Smooth muscle cell (in vitro differentiated cells): ENCODE results near the gene FCRLB. TPM values are rescaled to one million over a fixed set of nuclear protein-coding genes. Genes with fewer than 3 reads are reported as not detected.

Source experiments
- DNase-seq: peaks from one replicate; lab custom pipeline; 2025; ENCODE audit not compliant: unreplicated experiment; lab: John Stamatoyannopoulos, UW
- H2AFZ ChIP-seq: fragments of 200-600 bp; sonication (generic); 2 replicates; pipeline ENCODE4 v1.6.0; 2016; ENCODE audit warnings: antibody characterized with exemption, low read depth, mild to moderate bottlenecking
- H3F3A ChIP-seq: fragments of 200-600 bp; sonication (generic); 2 replicates; pipeline ENCODE4 v1.6.0; 2017; ENCODE audit warnings: antibody characterized with exemption, low read depth
- H3K27ac ChIP-seq: fragments of 200-600 bp; sonication (generic); 2 replicates; pipeline ENCODE4 v1.5.1; 2016; ENCODE audit warnings: low read depth, mild to moderate bottlenecking
- H3K27me3 ChIP-seq: fragments of 200-600 bp; sonication (generic); 2 replicates; pipeline ENCODE4 v1.6.1; 2016; ENCODE audit warnings: low read depth, mild to moderate bottlenecking
- H3K36me3 ChIP-seq: fragments of 200-600 bp; sonication (generic); 2 replicates; pipeline ENCODE4 v1.5.1; 2016; ENCODE audit warnings: low read depth
- H3K4me1 ChIP-seq: fragments of 200-600 bp; sonication (generic); 2 replicates; pipeline ENCODE4 v1.5.1; 2016; ENCODE audit warnings: low read depth
- H3K4me2 ChIP-seq: fragments of 200-600 bp; sonication (generic); 2 replicates; pipeline ENCODE4 v1.6.0; 2016; ENCODE audit warnings: mild to moderate bottlenecking
- H3K4me3 ChIP-seq: fragments of 200-600 bp; sonication (generic); 2 replicates; pipeline ENCODE4 v1.5.1; 2016; ENCODE audit warnings: mild to moderate bottlenecking
- H3K79me2 ChIP-seq: fragments of 200-600 bp; sonication (generic); 2 replicates; pipeline ENCODE4 v1.6.0; 2016; ENCODE audit warnings: low read depth, mild to moderate bottlenecking
- H3K9ac ChIP-seq: fragments of 200-600 bp; sonication (generic); 2 replicates; pipeline ENCODE4 v1.6.0; 2016; ENCODE audit warnings: low read depth
- H3K9me3 ChIP-seq: fragments of 200-600 bp; sonication (generic); replicated peaks from 2 replicates; pipeline ENCODE4 v1.5.1; 2016; ENCODE audit warnings: low read depth
- H4K20me1 ChIP-seq: fragments of 200-600 bp; sonication (generic); 2 replicates; pipeline ENCODE4 v1.6.0; 2016; ENCODE audit warnings: low read depth
- WGBS: methylation state at CpG from one replicate; pipeline ENCODE4 v1.1.7; 2016; ENCODE audit warnings: low lambda C conversion rate; 5-methylcytosine and 5-hydroxymethylcytosine counted together
- polyA plus RNA-seq: library from polyadenylated mRNA; unstranded; fragments of >200 nt; fragmentation: Nextera tagmentation; extraction: Ambion mirVana; gene quantifications from 2 replicates; pipeline ENCODE4 v1.2.1, GENCODE V29; 2016
- total RNA-seq: library from RNA; depleted of rRNA; stranded (reverse); fragments of >200 nt; gene quantifications from 2 replicates; pipeline ENCODE4 v1.2.3, GENCODE V29; 2014
- TF ChIP-seq, protein P1 (sequence below): fragments of 200-600 bp; sonication (generic); IDR thresholded peaks from 2 replicates; pipeline ENCODE4 v1.5.1; 2017; ENCODE audit warnings: borderline replicate concordance, mild to moderate bottlenecking, antibody characterized with exemption; ENCODE audit not compliant: insufficient read depth, poor library complexity, severe bottlenecking

Gene FCRLB
- total and polyA plus RNA-seq, 2 experiments from 2014 or later: 0.50 to 0.99 TPM

DNA sequence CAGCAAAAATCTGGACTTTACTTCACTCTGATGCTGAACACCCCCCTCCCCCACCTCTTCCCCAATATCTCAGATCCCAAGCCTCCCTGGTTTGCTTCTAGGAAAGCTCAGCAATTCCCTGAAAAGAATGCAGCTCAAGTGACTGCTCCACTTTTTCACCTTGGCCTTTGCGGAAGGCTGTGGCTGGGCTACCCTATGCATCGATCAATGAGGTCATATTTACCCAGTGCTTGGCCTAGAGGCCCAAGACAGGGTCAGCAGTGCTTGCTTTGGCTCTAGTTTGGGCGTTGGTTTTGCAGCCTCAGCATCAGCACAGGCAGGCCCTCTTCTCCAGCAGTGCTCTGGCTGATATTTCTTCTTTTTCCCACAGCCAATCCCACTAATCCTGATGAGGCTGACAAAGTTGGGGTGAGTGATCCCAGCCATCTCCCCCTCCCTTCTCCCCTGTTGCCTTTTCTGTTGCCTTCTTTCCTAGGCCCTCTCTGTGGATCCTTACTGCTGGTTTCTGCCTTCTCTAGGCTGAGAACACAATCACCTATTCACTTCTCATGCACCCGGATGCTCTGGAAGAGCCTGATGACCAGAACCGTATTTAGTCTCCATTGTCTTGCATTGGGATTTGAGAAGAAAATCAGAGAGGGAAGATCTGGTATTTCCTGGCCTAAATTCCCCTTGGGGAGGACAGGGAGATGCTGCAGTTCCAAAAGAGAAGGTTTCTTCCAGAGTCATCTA is 44.2 kb upstream of the FCRLB start:
- TF ChIP-seq, protein P1, sequence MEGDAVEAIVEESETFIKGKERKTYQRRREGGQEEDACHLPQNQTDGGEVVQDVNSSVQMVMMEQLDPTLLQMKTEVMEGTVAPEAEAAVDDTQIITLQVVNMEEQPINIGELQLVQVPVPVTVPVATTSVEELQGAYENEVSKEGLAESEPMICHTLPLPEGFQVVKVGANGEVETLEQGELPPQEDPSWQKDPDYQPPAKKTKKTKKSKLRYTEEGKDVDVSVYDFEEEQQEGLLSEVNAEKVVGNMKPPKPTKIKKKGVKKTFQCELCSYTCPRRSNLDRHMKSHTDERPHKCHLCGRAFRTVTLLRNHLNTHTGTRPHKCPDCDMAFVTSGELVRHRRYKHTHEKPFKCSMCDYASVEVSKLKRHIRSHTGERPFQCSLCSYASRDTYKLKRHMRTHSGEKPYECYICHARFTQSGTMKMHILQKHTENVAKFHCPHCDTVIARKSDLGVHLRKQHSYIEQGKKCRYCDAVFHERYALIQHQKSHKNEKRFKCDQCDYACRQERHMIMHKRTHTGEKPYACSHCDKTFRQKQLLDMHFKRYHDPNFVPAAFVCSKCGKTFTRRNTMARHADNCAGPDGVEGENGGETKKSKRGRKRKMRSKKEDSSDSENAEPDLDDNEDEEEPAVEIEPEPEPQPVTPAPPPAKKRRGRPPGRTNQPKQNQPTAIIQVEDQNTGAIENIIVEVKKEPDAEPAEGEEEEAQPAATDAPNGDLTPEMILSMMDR: no peak
- no peaks in the 10 kb centered on the region for H4K20me1 ChIP-seq
- H3K27ac ChIP-seq: no peak overlapping the region
- H3K79me2 ChIP-seq: no peaks in the 10 kb centered on the region
- H3K4me1 ChIP-seq: no peaks in the 10 kb centered on the region
- WGBS: 93% methylated on average over 5 of the region's 5 CpGs
- no peak for DNase-seq
- peaks cover 17% of the 10 kb centered on the region for H3K27me3 ChIP-seq
- H2AFZ ChIP-seq: no peak overlapping the region
- no peaks in the 10 kb centered on the region for H3K9me3 ChIP-seq
- no peak overlapping the region for H3K9ac ChIP-seq
- no peaks in the 10 kb centered on the region for H3F3A ChIP-seq
- H3K36me3 ChIP-seq: no peaks in the 10 kb centered on the region
- H3K4me3 ChIP-seq: no peak overlapping the region
- H3K4me2 ChIP-seq: no peak overlapping the region

DNA sequence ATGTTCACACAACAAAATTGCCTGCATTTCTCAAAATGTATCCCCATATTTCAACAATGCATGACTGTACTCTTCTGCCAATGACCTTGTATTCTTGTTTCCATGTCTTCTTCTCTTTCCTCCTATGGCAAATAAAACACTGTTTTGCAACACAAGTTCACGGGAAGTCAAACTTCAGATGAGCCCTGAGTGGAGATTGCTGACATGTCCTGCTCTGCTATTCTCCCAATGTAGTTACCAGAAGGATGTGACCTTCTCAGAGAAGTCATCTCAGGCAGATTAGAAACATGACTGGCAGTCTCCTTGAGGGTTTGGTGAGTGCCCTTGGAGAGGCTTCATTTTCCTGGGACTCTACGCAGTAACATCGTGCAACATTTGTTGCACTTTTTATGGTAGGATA is 42.8 kb upstream of the FCRLB start:
- Histone ChIP-seq H3K9ac (no peak overlapping the region), H3F3A (no peaks in the 10 kb centered on the region), H3K4me3 (no peak overlapping the region), H4K20me1 (no peaks in the 10 kb centered on the region), H3K79me2 (no peaks in the 10 kb centered on the region), H3K36me3 (no peaks in the 10 kb centered on the region), H3K9me3 (no peaks in the 10 kb centered on the region), H3K27me3 (peaks cover 31% of the 10 kb centered on the region), H3K4me2 (no peak overlapping the region), H3K27ac (no peak overlapping the region), H2AFZ (no peak overlapping the region), H3K4me1 (no peaks in the 10 kb centered on the region)
- no peak for DNase-seq
- TF ChIP-seq, protein P1: no peak
- 95% methylated on average over 3 of the region's 3 CpGs for WGBS

DNA sequence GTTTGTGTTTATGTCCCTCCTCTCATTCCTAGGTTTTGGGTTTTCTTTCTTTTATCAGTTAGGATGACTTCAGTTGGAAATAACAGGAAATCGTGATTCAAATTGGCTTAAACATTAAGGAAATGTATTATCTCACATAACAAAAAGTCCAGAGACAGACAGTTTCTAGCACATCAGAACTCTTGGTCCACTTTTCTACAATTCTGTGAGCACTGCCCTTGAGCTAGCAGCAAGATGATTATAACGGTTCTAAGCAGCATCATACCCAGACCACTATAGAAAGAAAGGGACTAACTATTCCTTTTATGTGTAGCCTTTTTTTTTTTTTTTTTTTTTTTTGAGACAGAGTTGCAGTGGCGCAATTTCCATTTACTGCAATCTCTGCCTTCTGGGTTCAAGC is 39.5 kb upstream of the FCRLB start:
- WGBS: 88% methylated on average over 3 of the region's 3 CpGs
- H3K79me2 ChIP-seq: no peaks in the 10 kb centered on the region
- H4K20me1 ChIP-seq: no peaks in the 10 kb centered on the region

More for the DNA sequence above, 39.5 kb upstream of the FCRLB start:
- no peak overlapping the region for H2AFZ ChIP-seq
- H3K36me3 ChIP-seq: no peaks in the 10 kb centered on the region
- peaks cover 38% of the 10 kb centered on the region for H3K27me3 ChIP-seq
- no peak overlapping the region for H3K4me3 ChIP-seq
- no peak overlapping the region for H3K9ac ChIP-seq
- no peaks in the 10 kb centered on the region for H3K4me1 ChIP-seq
- TF ChIP-seq, protein P1: no peak
- DNase-seq: no peak
- no peaks in the 10 kb centered on the region for H3K9me3 ChIP-seq
- no peak overlapping the region for H3K4me2 ChIP-seq
- H3F3A ChIP-seq: no peaks in the 10 kb centered on the region
- no peak overlapping the region for H3K27ac ChIP-seq
